SU-DHL-6 (cell line): ENCODE results near the gene TUBB.

Experiments
- H2AFZ ChIP-seq: fragments of 200-600 bp; sonication (generic); 2 replicates; pipeline ENCODE4 v1.6.1; 2014; ENCODE audit warnings: low read depth, mild to moderate bottlenecking, moderate library complexity, mixed read lengths, antibody characterized with exemption, low read length; ENCODE audit not compliant: severe bottlenecking
- H3F3A ChIP-seq: fragments of 200-600 bp; shearing (Covaris generic); 2 replicates; pipeline ENCODE4 v1.6.0; 2016; ENCODE audit warnings: antibody characterized with exemption, mild to moderate bottlenecking; ENCODE audit not compliant: insufficient read depth
- H3K27ac ChIP-seq: fragments of 200-600 bp; sonication (generic); 2 replicates; pipeline ENCODE4 v1.5.1; 2016; ENCODE audit warnings: low read depth, mild to moderate bottlenecking, low read length, moderate library complexity, mixed read lengths
- H3K27me3 ChIP-seq: fragments of 200-600 bp; sonication (generic), shearing (Covaris generic); 2 replicates; pipeline ENCODE4 v1.6.0; 2014; ENCODE audit warnings: mild to moderate bottlenecking, low read length
- H3K36me3 ChIP-seq: fragments of 200-600 bp; sonication (generic); 2 replicates; pipeline ENCODE4 v1.6.1; 2014; ENCODE audit warnings: mild to moderate bottlenecking, low read length, mixed read lengths
- H3K4me2 ChIP-seq: fragments of 300-600, 200-600 bp; shearing (Covaris generic), sonication (generic); 2 replicates; pipeline ENCODE4 v1.6.0; 2014; ENCODE audit warnings: low read length, low read depth, mild to moderate bottlenecking; ENCODE audit not compliant: poor library complexity, severe bottlenecking
- H3K4me3 ChIP-seq: fragments of 200-600 bp; sonication (generic); 2 replicates; pipeline ENCODE4 v1.5.1; 2014; ENCODE audit warnings: antibody characterized with exemption, low read length, mild to moderate bottlenecking, mixed read lengths; ENCODE audit not compliant: insufficient read depth, poor library complexity, severe bottlenecking
- H3K79me2 ChIP-seq: fragments of 200-600 bp; sonication (generic); 2 replicates; pipeline ENCODE4 v1.6.1; 2014; ENCODE audit warnings: mild to moderate bottlenecking, low read length, moderate library complexity; ENCODE audit not compliant: insufficient read depth
- H3K9ac ChIP-seq: fragments of 200-600 bp; sonication (generic); 2 replicates; pipeline ENCODE4 v1.7.0; 2014; ENCODE audit warnings: mild to moderate bottlenecking, low read length
- H3K9me2 ChIP-seq: fragments of 200-600 bp; sonication (generic); replicated peaks from 2 replicates; pipeline ENCODE4 v1.6.1; 2014; ENCODE audit warnings: low read length; ENCODE audit not compliant: insufficient read depth
- H3K9me3 ChIP-seq: fragments of 200-600 bp; sonication (generic); 2 replicates; pipeline ENCODE4 v1.6.1; 2014; ENCODE audit warnings: low read length, mixed read lengths; ENCODE audit not compliant: insufficient read depth
- H4K20me1 ChIP-seq: fragments of 200-600 bp; sonication (generic); 2 replicates; pipeline ENCODE4 v1.6.1; 2014; ENCODE audit warnings: low read depth, mild to moderate bottlenecking, antibody characterized with exemption, low read length, moderate library complexity, mixed read lengths
- EZH2phosphoT487 ChIP-seq: fragments of 200-600 bp; sonication (generic), shearing (Covaris generic); conservative IDR thresholded peaks from 2 replicates; pipeline ENCODE4 v1.6.1; 2018; ENCODE audit warnings: mild to moderate bottlenecking, antibody characterized with exemption, low read length, moderate library complexity, mixed read lengths
- TF ChIP-seq, protein P1 (sequence below): fragments of 200-600 bp; sonication (generic); IDR thresholded peaks from one replicate; pipeline ENCODE4 v1.5.1; 2017; ENCODE audit warnings: antibody characterized with exemption, mild to moderate bottlenecking, low read length, moderate library complexity; ENCODE audit not compliant: insufficient read depth, poor library complexity, severe bottlenecking

The TUBB gene

GRCh38 chr6:30766461-30767157, 46.5 kb downstream of the TUBB start:
- H3K27me3 ChIP-seq: no peaks in the 10 kb centered on the region
- no peak overlapping the region for H3K9ac ChIP-seq
- H3F3A ChIP-seq: no peaks in the 10 kb centered on the region
- no peaks in the 10 kb centered on the region for H3K9me3 ChIP-seq
- no peak overlapping the region for H3K4me3 ChIP-seq
- H2AFZ ChIP-seq: no peak overlapping the region
- no peak overlapping the region for H3K27ac ChIP-seq
- H3K79me2 ChIP-seq: no peaks in the 10 kb centered on the region
- no peak overlapping the region for H3K4me2 ChIP-seq
- no peaks in the 10 kb centered on the region for H4K20me1 ChIP-seq
- H3K9me2 ChIP-seq: no peaks in the 10 kb centered on the region
- H3K36me3 ChIP-seq: no peaks in the 10 kb centered on the region
- TF ChIP-seq, protein P1, sequence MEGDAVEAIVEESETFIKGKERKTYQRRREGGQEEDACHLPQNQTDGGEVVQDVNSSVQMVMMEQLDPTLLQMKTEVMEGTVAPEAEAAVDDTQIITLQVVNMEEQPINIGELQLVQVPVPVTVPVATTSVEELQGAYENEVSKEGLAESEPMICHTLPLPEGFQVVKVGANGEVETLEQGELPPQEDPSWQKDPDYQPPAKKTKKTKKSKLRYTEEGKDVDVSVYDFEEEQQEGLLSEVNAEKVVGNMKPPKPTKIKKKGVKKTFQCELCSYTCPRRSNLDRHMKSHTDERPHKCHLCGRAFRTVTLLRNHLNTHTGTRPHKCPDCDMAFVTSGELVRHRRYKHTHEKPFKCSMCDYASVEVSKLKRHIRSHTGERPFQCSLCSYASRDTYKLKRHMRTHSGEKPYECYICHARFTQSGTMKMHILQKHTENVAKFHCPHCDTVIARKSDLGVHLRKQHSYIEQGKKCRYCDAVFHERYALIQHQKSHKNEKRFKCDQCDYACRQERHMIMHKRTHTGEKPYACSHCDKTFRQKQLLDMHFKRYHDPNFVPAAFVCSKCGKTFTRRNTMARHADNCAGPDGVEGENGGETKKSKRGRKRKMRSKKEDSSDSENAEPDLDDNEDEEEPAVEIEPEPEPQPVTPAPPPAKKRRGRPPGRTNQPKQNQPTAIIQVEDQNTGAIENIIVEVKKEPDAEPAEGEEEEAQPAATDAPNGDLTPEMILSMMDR: no peak
- no peak for TF ChIP-seq EZH2phosphoT487

DNA sequence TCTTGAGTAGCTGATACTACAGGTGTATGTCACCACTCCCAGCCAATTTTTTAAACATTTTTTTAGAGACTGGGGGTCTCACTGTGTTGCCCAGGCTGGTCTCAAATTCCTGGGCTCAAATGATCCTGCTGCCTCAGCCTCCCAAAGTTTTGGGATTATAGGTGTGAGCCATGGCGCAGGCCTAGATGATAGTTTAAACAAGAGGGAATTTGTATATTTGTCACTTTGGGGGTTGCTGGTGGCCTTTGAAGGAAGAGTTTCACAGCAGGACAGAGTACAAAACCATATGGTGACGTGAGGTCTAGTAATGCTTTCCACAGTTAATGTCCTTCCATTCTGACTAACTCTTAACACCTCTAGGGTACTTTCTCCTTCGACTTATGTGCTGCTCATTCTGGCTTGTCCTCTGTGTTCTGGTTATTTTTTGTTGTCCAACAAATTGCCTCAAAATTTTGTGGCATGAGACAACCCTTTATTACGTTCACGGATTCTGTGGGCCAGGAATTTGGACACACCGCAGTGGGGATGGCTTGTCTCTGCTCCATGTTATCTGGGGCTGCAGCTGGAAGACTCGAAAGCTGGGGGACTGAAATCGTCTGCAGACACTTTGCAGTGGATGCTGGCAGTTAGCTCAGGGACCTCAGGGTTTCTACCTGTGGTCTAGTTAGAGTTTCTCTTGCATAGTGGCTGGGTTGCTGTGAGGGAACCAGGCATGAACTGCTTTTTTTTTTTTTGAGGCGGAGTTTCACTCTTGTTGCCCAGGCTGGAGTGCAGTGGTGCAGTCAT, 47.2 kb downstream of the TUBB start:
- no peaks in the 10 kb centered on the region for H3K9me2 ChIP-seq
- no peak overlapping the region for H2AFZ ChIP-seq
- H4K20me1 ChIP-seq: no peaks in the 10 kb centered on the region
- H3K27ac ChIP-seq: no peak overlapping the region
- H3K4me3 ChIP-seq: no peak overlapping the region
- no peaks in the 10 kb centered on the region for H3K27me3 ChIP-seq
- H3K79me2 ChIP-seq: no peaks in the 10 kb centered on the region
- no peaks in the 10 kb centered on the region for H3K36me3 ChIP-seq
- no peak overlapping the region for H3K9ac ChIP-seq
- no peak for TF ChIP-seq EZH2phosphoT487
- TF ChIP-seq, protein P1: no peak
- no peaks in the 10 kb centered on the region for H3F3A ChIP-seq
- no peak overlapping the region for H3K4me2 ChIP-seq
- H3K9me3 ChIP-seq: no peaks in the 10 kb centered on the region

- no peak overlapping the region for H2AFZ ChIP-seq
- H3K27me3 ChIP-seq: no peaks in the 10 kb centered on the region
- no peak overlapping the region for H3K4me2 ChIP-seq
- TF ChIP-seq, protein P1: no peak
- no peak for TF ChIP-seq EZH2phosphoT487
- H4K20me1 ChIP-seq: no peaks in the 10 kb centered on the region
- H3F3A ChIP-seq: no peaks in the 10 kb centered on the region
- no peaks in the 10 kb centered on the region for H3K9me2 ChIP-seq
- no peak overlapping the region for H3K27ac ChIP-seq
- H3K36me3 ChIP-seq: no peaks in the 10 kb centered on the region
- H3K9ac ChIP-seq: no peak overlapping the region
- no peaks in the 10 kb centered on the region for H3K79me2 ChIP-seq
- H3K9me3 ChIP-seq: no peaks in the 10 kb centered on the region
- H3K4me3 ChIP-seq: no peak overlapping the region
These were observed 47.8 kb downstream of the TUBB start for GRCh38 chr6:30767944-30768301.
